ENCODE results near the gene SYNE1.
"Not testable (repeated sequence)": the region's sequence is repeated elsewhere in the genome, so short reads cannot be mapped to it uniquely, and the experiment has no call there.

The SYNE1 gene

DNA sequence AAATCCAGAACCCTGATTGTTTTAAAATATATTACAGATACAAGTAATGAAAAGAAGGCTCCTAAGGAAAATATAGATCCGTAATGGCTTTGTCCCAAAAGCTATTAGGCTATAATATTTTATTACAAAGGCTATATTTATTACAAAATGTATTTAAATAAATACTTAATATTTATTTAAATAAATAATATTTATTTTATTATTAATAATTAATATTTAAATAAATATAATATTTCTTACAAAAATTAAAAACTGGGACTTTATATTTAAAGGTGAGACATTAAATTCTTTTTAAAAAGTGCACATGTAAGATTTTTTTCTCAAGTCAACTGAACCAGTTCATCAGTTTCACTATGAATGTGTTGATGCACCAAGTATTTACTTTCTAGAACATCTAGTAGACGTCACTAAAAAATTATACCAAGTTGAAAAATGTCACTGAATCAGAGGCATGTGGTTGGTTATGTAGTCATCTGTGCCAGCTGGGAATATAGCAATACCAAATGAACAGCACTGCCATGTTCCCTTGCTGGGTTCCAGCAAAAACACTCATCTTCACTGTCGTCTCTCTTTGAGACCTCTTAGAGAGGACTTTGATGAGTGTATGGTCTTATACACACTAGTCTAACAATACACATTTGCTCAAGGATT lies 550.8 kb downstream of the SYNE1 start:
- Mint-ChIP-seq H3K4me1 (no peaks in the 10 kb centered on the region), H3K27ac (no peak overlapping the region), H3K27me3 (ENCODE audit: low read depth, poor library complexity) (peaks cover 4% of the 10 kb centered on the region), H3K36me3 (ENCODE audit: low read depth) (no peaks in the 10 kb centered on the region), H3K4me3 (no peak overlapping the region), H3K9me3 (peaks cover 13% of the 10 kb centered on the region)
- no peak for DNase-seq
- TF ChIP-seq, protein P1, sequence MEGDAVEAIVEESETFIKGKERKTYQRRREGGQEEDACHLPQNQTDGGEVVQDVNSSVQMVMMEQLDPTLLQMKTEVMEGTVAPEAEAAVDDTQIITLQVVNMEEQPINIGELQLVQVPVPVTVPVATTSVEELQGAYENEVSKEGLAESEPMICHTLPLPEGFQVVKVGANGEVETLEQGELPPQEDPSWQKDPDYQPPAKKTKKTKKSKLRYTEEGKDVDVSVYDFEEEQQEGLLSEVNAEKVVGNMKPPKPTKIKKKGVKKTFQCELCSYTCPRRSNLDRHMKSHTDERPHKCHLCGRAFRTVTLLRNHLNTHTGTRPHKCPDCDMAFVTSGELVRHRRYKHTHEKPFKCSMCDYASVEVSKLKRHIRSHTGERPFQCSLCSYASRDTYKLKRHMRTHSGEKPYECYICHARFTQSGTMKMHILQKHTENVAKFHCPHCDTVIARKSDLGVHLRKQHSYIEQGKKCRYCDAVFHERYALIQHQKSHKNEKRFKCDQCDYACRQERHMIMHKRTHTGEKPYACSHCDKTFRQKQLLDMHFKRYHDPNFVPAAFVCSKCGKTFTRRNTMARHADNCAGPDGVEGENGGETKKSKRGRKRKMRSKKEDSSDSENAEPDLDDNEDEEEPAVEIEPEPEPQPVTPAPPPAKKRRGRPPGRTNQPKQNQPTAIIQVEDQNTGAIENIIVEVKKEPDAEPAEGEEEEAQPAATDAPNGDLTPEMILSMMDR (IDR thresholded peaks at IDR 0.05), result no peak

GRCh38 chr6:152085451-152085921 lies 551.7 kb downstream of the SYNE1 start:
- H3K9me3 Mint-ChIP-seq, result peaks cover 13% of the 10 kb centered on the region
- H3K27me3 Mint-ChIP-seq (ENCODE audit: low read depth, poor library complexity), result peaks cover 8% of the 10 kb centered on the region
- DNase-seq, result no peak
- no peak overlapping the region for H3K27ac Mint-ChIP-seq
- no peak overlapping the region for H3K4me3 Mint-ChIP-seq
- no peaks in the 10 kb centered on the region for H3K36me3 Mint-ChIP-seq (ENCODE audit: low read depth)
- no peaks in the 10 kb centered on the region for H3K4me1 Mint-ChIP-seq
- TF ChIP-seq, protein P1 (IDR thresholded peaks at IDR 0.05), result no peak

DNA sequence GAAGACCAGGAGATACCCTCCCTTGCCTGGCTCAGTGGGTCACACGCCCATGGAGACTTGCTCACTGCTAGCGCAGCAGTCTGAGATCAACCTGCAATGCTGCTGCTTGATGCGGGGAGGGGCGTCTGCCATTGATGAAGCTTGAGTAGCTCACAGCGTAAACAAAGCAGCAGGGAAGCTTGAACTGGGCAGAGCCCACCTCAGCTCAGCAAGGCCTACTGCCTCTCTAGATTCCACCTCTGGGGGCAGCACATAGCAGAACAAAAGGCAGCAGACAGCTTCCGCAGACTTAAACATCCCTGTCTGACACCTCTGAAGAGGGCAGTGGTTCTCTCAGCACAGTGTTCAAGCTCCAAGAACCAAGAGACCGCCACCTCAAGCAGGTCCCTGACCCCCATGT lies 558.4 kb downstream of the SYNE1 start:
- TF ChIP-seq, protein P1 (IDR thresholded peaks at IDR 0.05), result peak; percentile 11
- Mint-ChIP-seq H3K4me3 (no peak overlapping the region), H3K27ac (no peak overlapping the region), H3K27me3 (ENCODE audit: low read depth, poor library complexity) (peaks cover 6% of the 10 kb centered on the region), H3K36me3 (ENCODE audit: low read depth) (no peaks in the 10 kb centered on the region), H3K9me3 (peaks cover 39% of the 10 kb centered on the region), H3K4me1 (no peaks in the 10 kb centered on the region)
- DNase-seq, result peak; percentile 10

GRCh38 chr6:152078001-152078400 lies 559.2 kb downstream of the SYNE1 start:
- Mint-ChIP-seq H3K4me1 (no peaks in the 10 kb centered on the region), H3K4me3 (no peak overlapping the region), H3K27ac (no peak overlapping the region), H3K27me3 (ENCODE audit: low read depth, poor library complexity) (peaks cover 6% of the 10 kb centered on the region), H3K36me3 (ENCODE audit: low read depth) (no peaks in the 10 kb centered on the region), H3K9me3 (peaks cover 34% of the 10 kb centered on the region)
- TF ChIP-seq, protein P1 (IDR thresholded peaks at IDR 0.05), result no peak
- DNase-seq, result no peak

GRCh38 chr6:152076242-152076641 lies 560.9 kb downstream of the SYNE1 start:
- peaks cover 26% of the 10 kb centered on the region for H3K9me3 Mint-ChIP-seq
- H3K27ac Mint-ChIP-seq; H3K27me3 Mint-ChIP-seq (ENCODE audit: low read depth, poor library complexity); H3K36me3 Mint-ChIP-seq (ENCODE audit: low read depth); H3K4me1 Mint-ChIP-seq; H3K4me3 Mint-ChIP-seq; DNase-seq: not testable (repeated sequence)

GRCh38 chr6:152071843-152072242 lies 565.3 kb downstream of the SYNE1 start:
- no peak overlapping the region for H3K4me3 Mint-ChIP-seq

More at GRCh38 chr6:152071843-152072242, 565.3 kb downstream of the SYNE1 start:
- no peaks in the 10 kb centered on the region for H3K4me1 Mint-ChIP-seq
- TF ChIP-seq, protein P1 (IDR thresholded peaks at IDR 0.05), result no peak
- peaks cover 21% of the 10 kb centered on the region for H3K9me3 Mint-ChIP-seq
- H3K27ac Mint-ChIP-seq, result no peak overlapping the region
- H3K36me3 Mint-ChIP-seq (ENCODE audit: low read depth), result no peaks in the 10 kb centered on the region
- no peak for DNase-seq
- H3K27me3 Mint-ChIP-seq (ENCODE audit: low read depth, poor library complexity), result peaks cover 3% of the 10 kb centered on the region

All from nephron progenitor cell (in vitro differentiated cells).